DND-41 (cell line): ENCODE measurements around the gene PIK3C3.

ENCODE experiments used
- EZH2 ChIP-seq: IDR thresholded peaks from 3 replicates; pipeline ENCODE4 v1.6.1; 2012; ENCODE audit warnings: borderline replicate concordance, low read depth, mild to moderate bottlenecking, moderate library complexity, low read length, inconsistent platforms; ENCODE audit not compliant: severe bottlenecking
- TF ChIP-seq, protein P1 (sequence below): IDR thresholded peaks from 2 replicates; pipeline ENCODE4 v1.5.1; 2012; ENCODE audit warnings: borderline replicate concordance, low read length, moderate library complexity, mild to moderate bottlenecking; ENCODE audit not compliant: poor library complexity, severe bottlenecking; ENCODE audit errors: extremely low read depth

DNA sequence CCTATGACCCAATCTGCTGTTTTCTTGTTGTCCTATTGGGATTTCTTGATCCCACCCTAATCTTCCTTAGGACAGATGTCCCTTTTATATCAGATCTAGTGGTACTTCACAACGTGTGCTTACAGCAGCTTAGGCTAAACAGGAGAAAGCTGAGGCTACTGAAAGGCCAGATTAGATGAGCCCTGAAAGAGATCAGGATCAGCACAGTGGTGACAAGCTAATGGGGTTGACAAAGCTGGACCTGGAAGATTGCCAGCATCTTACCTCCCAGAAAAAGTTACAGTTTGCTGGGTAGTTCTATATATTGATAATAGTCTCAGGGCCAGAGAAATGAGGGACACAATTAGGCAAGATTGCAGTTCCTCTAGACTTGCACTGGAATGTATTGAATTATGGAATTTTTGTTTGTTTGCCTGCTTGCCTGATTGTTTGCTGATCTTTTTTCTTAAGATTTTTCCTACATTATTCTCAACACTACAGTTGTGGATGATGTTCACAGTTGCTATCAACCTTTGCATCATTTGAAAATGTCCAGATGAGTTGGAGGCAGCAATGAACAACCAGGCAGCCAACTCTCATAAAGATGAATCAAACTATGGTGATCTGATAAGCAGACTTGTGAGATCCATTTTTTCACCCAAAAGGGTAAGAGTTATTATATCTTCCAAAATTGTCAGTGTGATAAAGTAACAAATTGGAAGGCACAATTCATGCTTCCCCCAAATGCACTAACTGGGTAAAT, 49.1 kb upstream of the PIK3C3 start:
- TF ChIP-seq, protein P1, sequence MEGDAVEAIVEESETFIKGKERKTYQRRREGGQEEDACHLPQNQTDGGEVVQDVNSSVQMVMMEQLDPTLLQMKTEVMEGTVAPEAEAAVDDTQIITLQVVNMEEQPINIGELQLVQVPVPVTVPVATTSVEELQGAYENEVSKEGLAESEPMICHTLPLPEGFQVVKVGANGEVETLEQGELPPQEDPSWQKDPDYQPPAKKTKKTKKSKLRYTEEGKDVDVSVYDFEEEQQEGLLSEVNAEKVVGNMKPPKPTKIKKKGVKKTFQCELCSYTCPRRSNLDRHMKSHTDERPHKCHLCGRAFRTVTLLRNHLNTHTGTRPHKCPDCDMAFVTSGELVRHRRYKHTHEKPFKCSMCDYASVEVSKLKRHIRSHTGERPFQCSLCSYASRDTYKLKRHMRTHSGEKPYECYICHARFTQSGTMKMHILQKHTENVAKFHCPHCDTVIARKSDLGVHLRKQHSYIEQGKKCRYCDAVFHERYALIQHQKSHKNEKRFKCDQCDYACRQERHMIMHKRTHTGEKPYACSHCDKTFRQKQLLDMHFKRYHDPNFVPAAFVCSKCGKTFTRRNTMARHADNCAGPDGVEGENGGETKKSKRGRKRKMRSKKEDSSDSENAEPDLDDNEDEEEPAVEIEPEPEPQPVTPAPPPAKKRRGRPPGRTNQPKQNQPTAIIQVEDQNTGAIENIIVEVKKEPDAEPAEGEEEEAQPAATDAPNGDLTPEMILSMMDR = no peak
- no peak for TF ChIP-seq EZH2
